Measurements from ENCODE around the gene PIP5K1C. TPM values are rescaled to one million over a fixed set of nuclear protein-coding genes. Genes with fewer than 3 reads are reported as not detected.

The PIP5K1C gene
- total and polyA plus RNA-seq, 10 of the 15 experiments (the other 5 are each of a cell fraction or from before 2014, with no cell fraction given) = 0.39 to 19.6 (median 5.3) TPM

DNA sequence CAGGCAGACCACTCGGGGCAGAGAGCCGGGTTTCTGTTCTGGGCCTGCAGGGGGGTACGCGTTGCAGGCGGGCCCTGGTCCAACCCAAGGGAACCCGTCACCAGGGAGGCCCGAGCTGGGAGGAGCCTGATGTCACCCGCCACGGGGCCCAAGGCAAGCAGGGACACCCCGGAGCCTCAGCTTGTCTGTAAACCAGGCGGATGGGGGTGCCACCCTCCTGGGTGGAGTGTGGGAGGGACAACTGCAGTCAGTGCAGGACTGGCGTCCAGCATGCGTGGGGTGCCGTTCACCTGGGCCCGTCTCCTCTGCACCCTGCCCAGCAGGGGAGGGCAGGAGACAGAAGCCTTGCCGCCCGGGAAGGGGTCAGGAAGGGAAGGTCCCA lies 80.6 kb downstream of the PIP5K1C start:
- Histone ChIP-seq H3K9ac (ENCODE audit: control insufficient read depth, insufficient read depth, low read length) (no peak overlapping the region), H3K9me3 (replicated peaks; ENCODE audit: control insufficient read depth, insufficient read depth, low read length) (no peaks in the 10 kb centered on the region), H3K4me3 (no peak overlapping the region), H2AFZ (ENCODE audit: control insufficient read depth, low read depth, low read length) (no peak overlapping the region), H3K27ac (ENCODE audit: control insufficient read depth, insufficient read depth) (no peak overlapping the region), H3K36me3 (ENCODE audit: control insufficient read depth in 2 of 2, insufficient read depth in 2 of 2, low read length in 1 of 2) (peaks cover 0 to 11% of the 10 kb centered on the region in 2 experiments; a peak in 3 of 4 replicates), H3K27me3 (replicated peaks in 1 of 2; ENCODE audit: control insufficient read depth in 2 of 2, insufficient read depth in 2 of 2, low read length in 1 of 2) (no peaks in the 10 kb centered on the region), H3K79me2 (ENCODE audit: control insufficient read depth, insufficient read depth, low read length) (peaks cover 2% of the 10 kb centered on the region), H3K4me1 (ENCODE audit: control insufficient read depth, insufficient read depth, low read length) (no peaks in the 10 kb centered on the region), H3K4me2 (ENCODE audit: control insufficient read depth, insufficient read depth) (no peak overlapping the region), H4K20me1 (ENCODE audit: control insufficient read depth, insufficient read depth) (no peaks in the 10 kb centered on the region)
- ATAC-seq (no peak), DNase-seq (ENCODE audit: low read depth, low spot score) (no peak), FAIRE-seq (no peak)
- POLR2A ChIA-PET = no interaction called here
- TF ChIP-seq, protein P1, sequence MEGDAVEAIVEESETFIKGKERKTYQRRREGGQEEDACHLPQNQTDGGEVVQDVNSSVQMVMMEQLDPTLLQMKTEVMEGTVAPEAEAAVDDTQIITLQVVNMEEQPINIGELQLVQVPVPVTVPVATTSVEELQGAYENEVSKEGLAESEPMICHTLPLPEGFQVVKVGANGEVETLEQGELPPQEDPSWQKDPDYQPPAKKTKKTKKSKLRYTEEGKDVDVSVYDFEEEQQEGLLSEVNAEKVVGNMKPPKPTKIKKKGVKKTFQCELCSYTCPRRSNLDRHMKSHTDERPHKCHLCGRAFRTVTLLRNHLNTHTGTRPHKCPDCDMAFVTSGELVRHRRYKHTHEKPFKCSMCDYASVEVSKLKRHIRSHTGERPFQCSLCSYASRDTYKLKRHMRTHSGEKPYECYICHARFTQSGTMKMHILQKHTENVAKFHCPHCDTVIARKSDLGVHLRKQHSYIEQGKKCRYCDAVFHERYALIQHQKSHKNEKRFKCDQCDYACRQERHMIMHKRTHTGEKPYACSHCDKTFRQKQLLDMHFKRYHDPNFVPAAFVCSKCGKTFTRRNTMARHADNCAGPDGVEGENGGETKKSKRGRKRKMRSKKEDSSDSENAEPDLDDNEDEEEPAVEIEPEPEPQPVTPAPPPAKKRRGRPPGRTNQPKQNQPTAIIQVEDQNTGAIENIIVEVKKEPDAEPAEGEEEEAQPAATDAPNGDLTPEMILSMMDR (IDR thresholded peaks at IDR 0.05 in 2 of 3, conservative IDR thresholded peaks at IDR 0.05 in 1 of 3; ENCODE audit: control insufficient read depth in 2 of 3, extremely low read depth in 1 of 3, insufficient read depth in 1 of 3, low read depth in 3 of 3, low read length in 3 of 3) = no peak
- TF ChIP-seq, protein P2, sequence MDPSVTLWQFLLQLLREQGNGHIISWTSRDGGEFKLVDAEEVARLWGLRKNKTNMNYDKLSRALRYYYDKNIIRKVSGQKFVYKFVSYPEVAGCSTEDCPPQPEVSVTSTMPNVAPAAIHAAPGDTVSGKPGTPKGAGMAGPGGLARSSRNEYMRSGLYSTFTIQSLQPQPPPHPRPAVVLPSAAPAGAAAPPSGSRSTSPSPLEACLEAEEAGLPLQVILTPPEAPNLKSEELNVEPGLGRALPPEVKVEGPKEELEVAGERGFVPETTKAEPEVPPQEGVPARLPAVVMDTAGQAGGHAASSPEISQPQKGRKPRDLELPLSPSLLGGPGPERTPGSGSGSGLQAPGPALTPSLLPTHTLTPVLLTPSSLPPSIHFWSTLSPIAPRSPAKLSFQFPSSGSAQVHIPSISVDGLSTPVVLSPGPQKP (IDR thresholded peaks at IDR 0.05; ENCODE audit: low read depth, low read length) = no peak
- TF ChIP-seq ZNF622 (IDR thresholded peaks at IDR 0.05) = no peak
- TF ChIP-seq IRF4 (IDR thresholded peaks at IDR 0.05; ENCODE audit: low read depth, low read length) = no peak
- no peak for TF ChIP-seq SMAD5 (IDR thresholded peaks at IDR 0.05; ENCODE audit: low read depth)
- SMC1A ChIA-PET (ENCODE audit: uncharacterized antibody, unreplicated experiment) = no interaction called here
- RAD21 ChIA-PET (ENCODE audit: unreplicated experiment) = no interaction called here
- CTCF ChIA-PET = interaction anchor here (1.8 to 2.3 kb wide), 2 partner anchors 65 to 75 kb away, joined by 6 to 7 read pairs; no protein-coding TSS in a partner anchor
- intact Hi-C loops (cut with micrococcal nuclease; ENCODE audit: unreplicated experiment) (no loop called here), in situ Hi-C loops (cut with MboI) (no loop called here)
- no TSS peak for BruUV-seq (replicated peaks)
- WGBS (ENCODE audit: insufficient coverage, insufficient replicate concordance, low lambda C conversion rate, missing lambda C conversion rate) = 74% methylated on average over 17 of the region's 17 CpGs
